HG03097 (cell line): ENCODE measurements around the gene CD72.

Experiments used
- ATAC-seq: cut with Tn5 transposase; IDR thresholded peaks from one replicate; pipeline ENCODE4 v1.9.1; 2021; ENCODE audit not compliant: unreplicated experiment, low FRiP score

The CD72 gene, protein sequence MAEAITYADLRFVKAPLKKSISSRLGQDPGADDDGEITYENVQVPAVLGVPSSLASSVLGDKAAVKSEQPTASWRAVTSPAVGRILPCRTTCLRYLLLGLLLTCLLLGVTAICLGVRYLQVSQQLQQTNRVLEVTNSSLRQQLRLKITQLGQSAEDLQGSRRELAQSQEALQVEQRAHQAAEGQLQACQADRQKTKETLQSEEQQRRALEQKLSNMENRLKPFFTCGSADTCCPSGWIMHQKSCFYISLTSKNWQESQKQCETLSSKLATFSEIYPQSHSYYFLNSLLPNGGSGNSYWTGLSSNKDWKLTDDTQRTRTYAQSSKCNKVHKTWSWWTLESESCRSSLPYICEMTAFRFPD

DNA sequence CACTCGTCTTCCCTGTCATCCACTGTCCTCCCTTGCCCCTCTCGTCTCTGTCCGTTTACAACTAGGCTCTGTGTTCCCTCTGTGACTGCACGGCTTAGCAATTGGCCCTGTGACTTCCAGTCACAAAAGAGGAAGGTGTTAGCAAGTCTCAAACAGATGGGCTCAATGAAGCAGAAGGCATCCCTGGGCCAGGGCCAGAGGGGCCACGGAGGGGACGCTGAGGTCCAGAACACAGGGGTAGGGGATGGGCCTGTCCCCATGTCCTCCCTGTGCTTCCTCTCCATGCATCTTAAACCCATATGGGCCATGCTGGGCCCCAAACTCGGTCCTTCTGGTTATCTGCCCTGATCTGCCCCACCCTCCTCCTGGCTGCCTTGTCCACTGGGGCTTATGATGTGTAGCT, at the start of gene CD72:
TSS of gene CD72 (minus strand) at position 89 of the 403 bp plus-strand sequence. CDS start 110 bp downstream, outside the sequence.
- ATAC-seq, result no peak

DNA sequence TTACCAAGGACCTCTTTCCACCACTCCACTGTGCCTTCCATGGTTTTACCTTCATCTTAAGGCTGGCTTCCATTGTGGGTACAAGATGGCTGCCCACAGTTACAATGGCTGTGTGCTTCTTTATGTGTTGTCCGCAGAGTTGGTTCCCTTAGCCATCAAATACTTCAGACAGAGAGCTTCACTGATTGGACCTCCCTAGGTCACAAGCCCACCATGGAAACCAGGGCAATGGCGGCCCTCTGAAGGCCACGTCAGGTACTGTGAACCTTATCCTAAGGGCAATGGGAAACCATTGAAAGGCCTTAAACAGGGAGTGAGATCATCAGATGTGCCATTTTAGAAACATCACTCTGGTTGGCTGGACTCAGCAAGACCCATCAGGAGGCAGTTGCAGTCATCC, 49.7 kb upstream of the CD72 start:
- ATAC-seq, result no peak

DNA sequence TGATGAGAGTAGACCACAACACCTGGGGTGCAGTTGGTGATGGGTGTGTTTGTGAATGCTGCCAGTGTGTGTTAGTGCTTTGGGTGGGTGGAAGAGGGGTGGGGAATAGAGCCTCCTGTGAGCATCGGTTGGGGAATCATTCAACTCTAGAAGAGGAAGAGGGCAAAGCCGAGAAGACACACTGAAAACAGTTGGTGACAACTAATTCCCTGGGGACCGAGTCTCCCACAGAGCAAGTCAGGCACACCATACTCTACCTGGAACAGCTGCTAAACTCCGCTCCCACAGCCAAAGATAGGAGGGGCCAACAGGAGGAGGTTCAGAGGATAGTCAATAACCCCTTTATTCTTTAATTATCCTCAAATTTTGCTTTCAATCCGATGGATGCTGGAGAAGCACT, 48.3 kb upstream of the CD72 start:
- no peak for ATAC-seq

DNA sequence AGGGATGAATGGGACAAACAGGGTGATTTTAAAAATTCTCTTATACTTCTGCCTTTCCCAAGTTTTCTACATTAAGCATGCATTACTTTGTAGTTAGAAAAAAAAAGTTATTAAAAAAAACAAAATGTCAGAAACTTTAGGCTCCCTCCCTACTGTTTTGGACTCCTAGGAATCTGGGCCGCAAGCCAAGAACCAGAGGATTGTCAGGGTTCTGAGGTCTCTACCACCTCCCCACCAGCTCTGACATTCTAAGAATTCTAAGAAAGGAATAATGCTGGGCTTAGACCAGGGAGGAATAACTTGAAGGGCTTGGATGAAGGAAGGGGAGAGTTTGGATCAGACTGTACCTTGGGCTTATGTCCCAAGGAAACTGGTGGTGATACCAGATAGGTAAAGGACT, 47.8 kb upstream of the CD72 start:
- ATAC-seq, result no peak

DNA sequence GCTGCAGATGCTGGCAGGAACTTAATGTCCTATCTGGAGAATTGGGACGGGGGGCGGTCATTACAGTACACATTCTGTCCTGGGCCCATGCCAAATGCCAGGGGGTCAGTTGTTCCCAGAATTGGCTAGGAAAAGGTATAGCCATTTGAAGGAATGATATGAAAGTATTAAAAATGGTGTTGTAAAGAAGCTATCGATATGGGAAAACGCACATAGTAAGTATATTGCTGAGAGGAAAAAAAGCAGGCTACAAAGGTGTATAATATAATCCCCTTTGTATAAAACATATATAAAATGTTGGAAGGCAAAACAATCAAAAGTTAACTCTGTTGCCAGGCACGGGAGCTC, 47.2 kb upstream of the CD72 start:
- ATAC-seq, result no peak

DNA sequence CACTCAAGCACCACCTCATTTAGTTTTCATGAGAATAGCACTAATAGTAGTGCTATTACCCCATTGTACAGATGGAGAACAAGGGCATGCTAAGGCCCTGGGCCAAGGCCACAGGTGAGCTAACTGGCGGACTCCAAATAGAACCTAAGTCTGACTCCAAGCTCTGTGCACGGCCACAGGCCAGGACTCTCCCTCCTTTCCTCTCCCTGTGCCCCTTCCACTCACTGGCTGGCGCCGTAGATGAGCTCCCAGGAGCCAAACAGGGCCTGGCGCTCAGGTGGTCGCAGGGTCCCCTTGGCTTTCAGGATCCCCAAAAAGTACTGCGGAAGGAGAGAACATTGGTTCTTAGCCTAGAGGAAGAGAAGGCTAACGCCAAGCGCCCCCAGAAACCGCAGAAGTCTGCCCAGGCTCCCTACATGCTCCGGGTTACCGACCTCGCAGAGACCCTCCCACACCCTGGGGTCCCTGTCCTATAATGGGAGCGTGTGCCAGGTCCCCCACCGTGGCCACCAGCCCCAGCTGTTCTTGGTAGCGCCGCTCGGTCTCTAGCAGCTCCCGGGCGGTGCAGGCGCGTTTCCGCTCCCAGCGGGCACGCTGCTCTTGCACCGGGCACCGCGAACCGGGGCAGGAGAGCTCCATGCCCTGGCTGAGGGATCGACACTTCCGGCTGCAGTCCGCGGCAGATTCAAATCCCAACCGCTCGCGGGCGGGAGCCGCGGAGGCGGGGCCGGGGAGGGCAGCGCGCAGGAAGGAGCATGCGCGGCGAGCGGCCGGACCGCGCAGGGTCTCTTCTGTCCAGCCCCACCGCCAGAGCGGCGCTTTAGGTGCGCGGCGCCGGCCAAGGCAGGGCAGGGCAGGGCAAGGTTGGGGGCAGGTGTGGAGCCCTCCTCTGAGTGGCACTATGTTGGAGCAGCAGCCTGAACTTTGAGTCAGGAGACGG, 46.6 kb upstream of the CD72 start, which contains the start of gene ARHGEF39:
TSS of gene ARHGEF39 (minus strand) at position 665 of the 940 bp plus-strand sequence. CDS start at position 639, 26 bp downstream.
- ATAC-seq, result peak; percentile 64

DNA sequence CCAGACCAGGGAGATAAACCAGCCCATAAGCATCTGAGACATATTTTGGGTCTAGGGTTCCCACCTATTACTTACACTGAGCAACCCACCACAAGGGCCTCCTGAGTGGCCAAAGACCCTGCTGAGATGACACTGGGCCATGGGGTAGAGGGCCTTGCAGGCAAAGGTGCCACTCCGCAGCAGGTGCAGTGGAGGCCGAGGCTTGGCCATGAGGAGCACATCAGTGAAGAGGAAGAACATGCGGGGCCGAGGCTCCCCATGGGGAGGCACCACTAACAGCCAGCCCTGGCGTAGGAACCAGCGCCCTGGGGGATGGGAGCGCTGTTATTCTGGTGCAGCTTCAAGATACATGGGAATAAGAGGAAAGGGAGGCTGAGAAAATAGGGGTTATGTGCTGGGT, 44.2 kb upstream of the CD72 start:
- ATAC-seq, result no peak

DNA sequence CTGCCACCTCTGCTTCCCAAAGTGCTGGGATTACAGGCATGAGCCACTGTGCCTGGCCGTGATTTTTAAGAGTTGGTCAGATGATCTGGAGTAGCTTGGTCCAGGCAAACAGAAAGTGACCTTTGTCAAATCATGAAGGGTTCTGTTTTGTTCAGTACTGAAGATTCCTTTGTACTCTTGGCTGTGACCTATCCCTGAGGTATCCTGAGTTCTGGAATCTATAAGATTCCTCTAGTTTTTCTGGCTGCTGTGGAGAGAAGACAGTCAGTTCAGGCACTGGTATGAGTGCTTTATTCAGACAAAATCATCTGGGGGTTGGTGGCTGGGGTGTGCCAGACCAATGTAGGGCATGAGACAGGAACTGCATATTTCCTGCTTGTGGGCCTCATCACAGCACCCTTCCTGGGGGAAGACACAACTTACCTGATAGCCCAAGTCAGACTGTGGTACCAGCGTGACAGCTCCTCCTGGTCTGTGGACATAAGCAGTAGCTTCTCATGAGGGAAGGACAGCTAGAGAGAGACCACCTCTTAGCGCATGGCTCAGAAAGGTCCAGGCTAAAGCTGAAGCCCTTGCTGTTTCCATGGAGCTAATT, 43.6 kb upstream of the CD72 start:
- ATAC-seq, result no peak

DNA sequence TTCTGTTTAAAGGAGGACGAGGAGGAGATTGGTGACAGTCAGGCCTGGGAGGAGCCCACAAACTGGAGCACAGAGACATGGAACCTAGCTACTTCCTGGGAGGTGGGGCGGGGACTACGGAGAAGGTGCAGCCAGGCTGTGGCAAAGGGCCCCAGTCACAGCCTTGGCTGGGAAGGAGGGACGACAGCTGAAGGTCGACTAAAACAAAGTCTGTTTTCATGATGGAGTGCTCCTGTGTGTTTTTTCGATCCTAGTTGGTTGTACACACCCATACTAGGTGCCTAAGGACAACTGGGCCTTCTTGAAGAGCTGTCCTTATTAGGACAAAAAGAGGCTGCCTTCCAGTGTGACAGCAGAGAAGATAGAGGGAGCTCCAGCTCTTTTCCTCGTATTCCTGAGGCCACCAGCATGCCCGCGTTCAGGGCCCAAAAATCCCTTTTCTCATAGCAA, 42.8 kb upstream of the CD72 start:
- no peak for ATAC-seq

DNA sequence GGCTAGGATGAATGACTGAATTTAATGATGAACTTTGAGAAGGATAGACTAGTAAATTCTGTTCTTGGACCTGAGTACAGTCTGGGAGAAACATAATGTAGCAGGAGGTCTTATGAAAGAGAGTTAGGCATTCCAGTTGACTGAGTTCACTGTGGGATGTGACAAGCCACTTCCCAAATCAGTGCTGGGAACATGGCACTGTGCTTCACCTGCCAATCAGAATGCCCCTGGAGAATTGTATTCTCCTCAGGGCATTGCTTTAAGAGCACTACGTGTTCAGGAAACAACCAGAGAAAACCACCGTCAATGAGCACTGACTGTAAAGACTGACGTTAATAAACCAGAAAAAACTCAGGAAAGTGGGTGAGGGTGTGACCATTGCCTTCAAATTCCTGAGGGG, 41.1 kb upstream of the CD72 start:
- ATAC-seq, result no peak

DNA sequence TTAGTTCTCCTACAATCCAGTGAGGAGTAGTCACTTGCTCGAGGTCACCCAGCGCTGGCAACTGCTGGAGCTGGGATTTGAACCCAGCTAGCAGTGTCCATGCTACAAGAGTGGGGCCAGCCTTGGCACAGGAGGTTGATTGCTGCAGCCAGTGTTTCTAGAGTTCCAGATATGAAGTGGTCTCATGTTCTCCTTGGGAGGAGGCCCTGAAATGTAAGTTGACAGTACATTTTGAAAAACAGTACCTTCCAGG, 40.7 kb upstream of the CD72 start:
- ATAC-seq, result peak; percentile 3

DNA sequence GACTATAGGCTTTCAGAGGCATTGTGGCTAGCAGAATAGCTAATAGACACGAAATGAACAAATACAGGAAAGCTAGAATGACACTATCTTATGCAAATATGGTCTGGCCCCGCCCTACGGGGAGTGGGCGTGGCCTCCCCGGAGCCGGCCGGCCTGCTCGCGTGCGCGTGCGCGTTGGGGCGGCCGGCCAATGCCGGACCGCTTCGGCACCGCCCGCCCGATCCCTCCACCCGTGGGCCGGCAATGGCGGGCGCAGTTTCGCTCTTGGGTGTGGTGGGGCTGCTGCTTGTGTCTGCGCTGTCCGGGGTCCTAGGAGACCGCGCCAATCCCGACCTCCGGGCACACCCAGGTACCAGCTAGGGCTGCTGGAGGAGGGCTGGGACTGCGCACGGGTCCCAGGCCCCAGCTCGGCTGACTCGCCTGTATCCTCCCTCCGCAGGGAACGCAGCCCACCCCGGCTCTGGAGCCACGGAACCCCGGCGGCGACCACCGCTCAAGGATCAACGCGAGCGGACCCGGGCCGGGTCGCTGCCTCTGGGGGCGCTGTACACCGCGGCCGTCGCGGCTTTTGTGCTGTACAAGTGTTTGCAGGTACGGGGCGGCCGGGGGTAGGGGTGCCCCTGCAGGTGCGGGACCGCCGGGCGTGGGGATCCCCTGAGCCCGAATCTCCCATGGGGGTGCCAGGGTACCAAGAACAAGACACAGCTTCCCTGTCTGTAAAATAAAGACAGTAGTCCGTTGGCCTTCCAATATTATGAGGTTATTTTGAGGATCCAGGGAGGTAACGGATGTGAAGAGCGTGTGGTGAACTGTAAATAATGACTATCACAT, 40.1 kb upstream of the CD72 start, which contains the start of gene CCDC107:
TSS of gene CCDC107 (plus strand) at position 156 of the 831 bp plus-strand sequence. CDS start at position 244, 88 bp downstream.
- ATAC-seq, result peak; percentile 65

DNA sequence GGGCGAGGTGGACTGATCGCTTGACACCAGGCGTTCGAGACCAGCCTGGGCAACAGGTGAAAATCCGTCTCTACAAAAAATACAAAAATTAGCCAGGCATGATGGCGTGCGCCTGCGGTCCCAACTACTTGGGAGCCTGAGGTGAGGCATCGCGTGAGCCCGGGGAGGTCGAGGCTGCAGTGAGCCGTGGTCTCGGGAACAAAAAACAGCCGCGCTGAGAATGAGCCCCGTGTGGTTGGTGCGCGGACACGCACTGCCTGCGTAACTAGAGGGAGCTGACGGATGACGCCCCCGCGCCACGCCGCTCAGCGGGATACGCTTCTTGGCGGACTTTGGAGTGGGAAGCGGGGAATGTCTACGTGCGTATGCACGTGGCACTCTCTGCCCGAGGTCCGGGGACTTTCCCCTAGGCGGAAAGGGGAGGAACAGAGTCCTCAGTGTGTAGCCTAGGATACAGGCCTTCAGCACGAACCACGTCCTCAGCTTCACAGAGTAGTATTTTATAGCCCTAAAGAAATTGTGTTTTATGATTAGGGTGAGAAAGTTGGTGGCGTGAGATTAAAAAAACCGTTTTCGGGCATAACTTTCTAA, 39.4 kb upstream of the CD72 start, which contains the start of gene RMRP:
TSS of gene RMRP (minus strand) at position 474 of the 591 bp plus-strand sequence.
- peak; percentile 71 for ATAC-seq

DNA sequence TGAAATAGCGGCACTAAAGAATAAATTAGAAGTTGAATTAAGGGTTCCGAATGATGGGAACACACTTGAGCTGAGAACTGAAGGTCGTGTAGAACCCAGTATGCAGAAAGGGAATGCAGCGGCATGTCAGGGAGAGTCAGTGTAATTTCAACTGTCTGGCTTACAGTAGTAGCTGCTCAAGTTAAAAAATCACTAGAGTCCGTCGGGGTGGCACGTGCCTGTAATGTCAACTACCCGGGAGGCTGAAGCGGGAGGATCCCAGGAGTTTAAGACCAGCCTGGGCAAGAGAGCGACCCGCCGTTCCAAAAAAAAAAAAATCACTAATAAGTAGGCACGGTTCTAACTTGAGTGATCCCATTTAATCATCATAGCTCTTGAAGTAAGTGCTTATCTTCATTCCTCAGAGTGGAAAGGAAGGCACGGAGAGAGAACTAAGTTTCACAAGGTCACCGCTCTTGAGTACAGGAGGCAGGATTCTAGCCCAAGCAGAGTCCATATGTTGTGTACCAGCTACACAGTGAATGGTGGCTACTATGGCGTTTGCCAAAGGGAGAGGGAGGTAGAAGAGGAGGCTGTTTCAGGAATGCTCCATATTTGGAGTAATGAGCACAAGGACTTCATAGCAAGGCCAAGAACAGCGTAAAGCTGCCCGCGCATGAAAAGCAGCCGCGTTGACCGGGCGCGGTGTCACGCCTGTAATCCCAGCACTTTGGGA, 38.8 kb upstream of the CD72 start:
- ATAC-seq, result no peak

DNA sequence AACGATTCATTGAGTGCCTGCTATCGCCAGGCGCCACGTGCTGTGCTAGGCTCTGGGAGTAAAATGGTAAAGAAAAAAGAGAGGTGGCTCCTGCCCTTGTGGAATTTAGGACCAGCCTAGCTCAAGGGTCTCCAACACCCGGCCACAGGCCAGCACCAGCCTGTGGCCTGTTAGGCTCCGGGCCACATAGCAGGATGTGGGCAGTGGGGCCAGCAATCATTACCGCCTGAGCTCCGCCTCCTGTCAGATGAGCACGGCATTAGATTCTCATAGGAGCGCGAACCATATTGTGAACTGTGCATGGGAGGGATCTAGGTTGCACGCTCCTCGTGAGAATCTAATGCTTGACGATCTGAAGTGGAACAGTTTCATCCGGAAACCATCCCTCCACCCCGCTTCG, 38.1 kb upstream of the CD72 start:
- no peak for ATAC-seq

DNA sequence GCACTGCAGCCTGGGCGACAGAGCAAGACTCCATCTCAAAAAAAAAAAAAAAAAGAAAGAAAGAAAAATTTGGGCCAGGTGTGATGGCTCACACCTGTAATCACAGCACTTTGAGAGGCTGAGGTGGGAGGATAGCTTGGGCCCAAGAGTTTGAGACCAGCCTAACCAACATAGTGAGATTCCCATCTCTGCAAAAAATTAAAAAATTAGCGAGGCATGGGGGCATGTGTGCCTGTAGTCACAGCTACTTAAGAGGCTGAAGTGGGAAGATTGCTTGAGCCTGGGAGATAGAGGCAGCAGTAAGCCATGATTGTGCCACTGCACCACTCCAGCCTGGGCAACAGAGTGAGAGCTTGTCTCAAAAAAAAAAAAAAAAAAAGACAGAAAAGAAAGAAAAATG, 35.4 kb upstream of the CD72 start:
- no peak for ATAC-seq

DNA sequence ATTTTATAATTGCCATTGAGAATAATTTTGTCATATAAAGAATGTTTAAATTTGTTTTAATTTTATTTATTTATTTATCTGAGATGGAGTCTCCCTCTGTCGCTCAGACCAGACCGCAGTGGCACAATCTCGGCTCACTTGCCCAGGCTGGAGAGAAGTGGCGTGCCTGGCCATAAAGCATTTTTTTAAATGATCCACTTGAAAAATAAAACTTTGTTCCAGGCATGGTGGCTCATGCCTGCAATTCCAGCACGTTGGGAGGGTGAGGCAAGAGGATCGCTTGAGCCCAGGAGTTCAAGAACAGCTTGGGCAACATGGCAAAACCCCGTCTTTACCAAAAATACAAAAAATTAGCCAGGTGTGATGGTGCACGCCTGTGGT, 34.6 kb upstream of the CD72 start:
- no peak for ATAC-seq

DNA sequence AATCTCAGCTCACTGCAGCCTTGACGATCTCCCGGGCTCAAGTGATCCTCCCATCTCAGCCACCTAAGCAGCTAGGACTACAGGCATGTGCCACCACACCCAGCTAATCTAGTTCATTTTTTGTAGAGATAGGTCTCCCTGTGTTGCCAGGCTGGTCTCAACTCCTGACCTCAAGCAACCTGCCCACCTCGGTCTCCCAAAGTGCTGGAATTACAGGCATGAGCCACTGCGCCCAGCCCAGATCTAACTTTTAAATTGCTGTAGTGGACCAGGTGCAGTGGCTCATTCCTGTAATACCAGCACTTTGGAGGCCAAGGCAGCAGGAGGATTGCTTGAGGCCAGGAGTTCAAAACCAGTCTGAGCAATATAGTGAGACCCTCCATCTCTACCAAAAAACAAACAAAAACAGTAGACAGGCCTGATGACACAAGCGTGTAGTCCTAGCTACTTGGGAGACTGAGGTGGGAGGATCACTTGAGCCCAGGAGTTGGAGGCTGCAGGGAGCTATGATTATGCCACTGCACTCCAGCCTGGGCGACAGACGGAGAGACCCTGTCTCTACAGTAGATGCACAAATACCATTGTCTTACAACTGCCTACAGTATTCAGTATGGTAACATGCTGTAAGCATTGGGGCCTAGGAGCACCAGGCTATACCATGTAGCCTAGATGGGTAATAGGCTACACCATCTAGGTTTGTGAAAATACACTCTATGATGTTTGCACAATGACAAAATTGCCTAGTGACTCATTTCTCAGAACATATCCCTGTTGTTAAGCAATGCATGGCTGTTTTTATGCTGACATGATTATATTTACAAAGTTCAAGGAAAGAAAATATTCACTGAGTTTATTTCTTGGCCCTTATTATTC, 34.0 kb upstream of the CD72 start:
- ATAC-seq, result no peak
